Embryonic facial prominence (tissue), 1 donor: ENCODE results near the gene PEF1.

Source experiments
- DNase-seq: peaks from one replicate; pipeline ENCODE4 v3.0.0-alpha.2; 2016; ENCODE audit errors: extremely low spot score

Gene PEF1

DNA sequence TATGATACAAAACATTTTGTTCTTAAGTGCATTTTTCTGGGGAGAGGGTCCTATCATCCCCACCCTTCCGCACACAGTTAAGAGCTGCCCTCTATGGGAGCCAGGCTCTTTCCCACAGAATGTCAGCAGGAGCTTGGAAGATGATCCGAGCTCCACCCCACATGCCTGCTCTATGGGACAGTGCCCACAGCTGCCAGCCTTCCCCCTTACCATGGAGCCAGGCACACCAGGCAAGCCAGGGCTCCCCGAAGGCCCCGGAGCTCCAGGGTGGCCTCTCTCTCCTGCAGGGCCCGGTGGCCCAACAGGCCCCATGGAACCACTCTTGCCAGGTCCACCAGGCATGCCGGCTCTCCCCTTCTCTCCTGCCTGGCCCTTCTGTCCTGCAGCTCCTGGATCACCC is 10.4 kb upstream of the PEF1 start:
- DNase-seq: no peak

DNA sequence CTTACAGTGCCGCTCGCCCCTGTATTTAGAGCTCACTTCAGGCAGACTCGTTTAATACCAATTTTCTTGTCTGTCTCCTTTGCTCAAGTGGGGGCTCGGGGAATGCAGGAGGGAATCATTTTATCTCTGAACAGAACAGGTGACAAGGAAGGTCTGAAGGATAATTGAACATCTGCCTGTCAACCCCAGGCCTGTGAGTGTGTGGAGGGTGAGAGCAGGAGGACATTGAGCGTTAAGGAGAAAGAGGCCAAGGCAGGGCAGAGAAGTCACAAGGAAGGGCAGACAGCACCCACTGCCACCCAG is 9.7 kb upstream of the PEF1 start:
- DNase-seq: no peak

DNA sequence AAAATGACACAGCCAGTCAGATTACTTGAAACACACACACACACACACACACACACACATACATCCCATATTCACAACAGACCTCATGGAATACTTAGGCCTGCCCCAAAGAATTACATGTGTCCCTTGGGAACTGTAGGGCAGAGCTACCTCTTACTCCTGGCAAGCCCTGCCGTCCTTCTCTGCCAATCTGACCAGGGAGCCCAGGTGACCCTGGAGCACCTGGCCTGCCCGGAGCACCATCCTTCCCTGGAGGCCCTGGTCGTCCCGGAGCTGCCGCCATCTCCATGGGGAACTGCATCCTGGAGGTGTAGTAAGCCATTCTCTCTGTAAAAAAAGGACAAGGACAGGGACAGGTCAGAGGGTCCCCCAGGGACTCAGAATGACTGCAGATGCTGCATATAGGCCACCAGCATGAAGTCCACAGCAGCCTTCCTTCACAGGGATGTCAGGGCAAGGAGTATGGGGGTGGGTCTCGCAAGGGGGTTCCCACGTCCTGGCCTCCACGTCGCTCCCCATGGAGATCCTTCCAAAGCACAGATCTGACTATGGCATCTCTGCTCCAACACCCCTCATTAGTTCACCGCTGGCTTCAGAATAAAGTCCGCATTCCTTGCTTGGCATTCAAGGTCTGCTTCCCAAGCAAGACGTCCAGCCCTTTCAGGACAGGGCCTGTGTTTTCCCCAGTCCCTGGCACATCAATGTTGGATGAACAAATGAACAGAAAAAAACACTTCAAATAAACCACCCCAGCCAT is 9.2 kb upstream of the PEF1 start:
- DNase-seq: no peak

DNA sequence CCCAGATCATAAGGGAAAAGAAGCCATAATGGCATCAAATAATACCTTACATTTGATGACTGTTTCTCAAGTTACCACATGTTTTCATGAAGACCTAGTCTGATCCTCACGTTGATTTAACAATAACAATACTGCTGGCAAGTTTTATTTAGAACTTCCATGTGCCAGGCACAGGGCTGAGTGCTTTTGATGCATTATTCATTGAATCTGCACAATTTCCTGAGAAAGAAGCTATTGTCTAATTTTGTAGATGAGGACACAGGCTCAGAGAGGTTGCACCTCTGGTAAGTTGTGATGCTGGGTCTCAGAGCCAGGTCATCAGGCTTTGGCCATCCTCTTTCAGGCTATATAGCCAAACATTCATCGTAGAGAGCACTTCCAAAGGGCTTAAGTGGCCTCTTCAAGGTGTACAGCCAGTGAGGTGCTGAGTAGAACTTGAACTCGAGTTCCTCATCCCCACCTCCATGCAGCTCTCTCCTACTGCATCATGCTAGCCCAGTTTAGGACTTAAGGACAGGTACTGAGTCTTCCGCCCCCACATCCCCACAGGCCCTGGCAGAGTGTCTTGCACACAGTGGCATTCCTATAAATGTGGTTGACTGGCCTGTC is 8.3 kb upstream of the PEF1 start:
- DNase-seq: no peak

DNA sequence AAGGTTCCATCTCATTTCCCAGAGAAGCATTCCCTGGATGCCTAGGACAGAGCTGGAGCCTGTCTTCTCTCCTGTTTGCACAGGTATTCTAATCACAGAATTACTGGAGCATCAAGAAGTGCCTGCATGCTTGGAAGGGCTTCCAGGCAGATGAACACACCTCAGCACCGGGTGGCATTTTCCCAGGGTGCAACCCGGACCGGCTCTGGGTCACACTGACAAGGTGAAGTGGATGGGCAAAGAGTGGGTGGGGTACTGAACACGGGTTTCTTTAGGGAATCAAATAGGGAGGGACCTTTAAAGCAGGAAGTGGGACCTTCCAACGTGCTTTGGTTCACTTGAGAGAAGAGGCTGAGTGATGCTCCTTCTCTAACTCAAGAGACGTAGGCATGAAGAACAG is 7.1 kb upstream of the PEF1 start:
- no peak for DNase-seq

DNA sequence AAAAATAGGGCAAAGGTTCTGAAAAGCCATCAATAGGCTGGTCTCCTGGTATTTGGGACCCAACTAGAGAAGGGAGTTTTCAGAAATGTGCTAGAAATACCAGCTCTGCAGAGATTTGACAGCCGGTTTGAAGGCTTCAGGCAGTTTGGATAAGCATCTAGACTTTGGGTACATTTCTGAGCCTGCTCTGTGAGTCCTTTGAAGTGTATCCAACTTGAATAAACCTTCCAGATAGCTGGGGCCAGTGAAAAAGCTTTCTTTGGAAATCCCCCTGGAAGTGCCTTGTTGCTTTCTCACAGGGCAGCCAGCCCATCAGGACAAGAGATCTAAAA is 6.4 kb upstream of the PEF1 start:
- no peak for DNase-seq

DNA sequence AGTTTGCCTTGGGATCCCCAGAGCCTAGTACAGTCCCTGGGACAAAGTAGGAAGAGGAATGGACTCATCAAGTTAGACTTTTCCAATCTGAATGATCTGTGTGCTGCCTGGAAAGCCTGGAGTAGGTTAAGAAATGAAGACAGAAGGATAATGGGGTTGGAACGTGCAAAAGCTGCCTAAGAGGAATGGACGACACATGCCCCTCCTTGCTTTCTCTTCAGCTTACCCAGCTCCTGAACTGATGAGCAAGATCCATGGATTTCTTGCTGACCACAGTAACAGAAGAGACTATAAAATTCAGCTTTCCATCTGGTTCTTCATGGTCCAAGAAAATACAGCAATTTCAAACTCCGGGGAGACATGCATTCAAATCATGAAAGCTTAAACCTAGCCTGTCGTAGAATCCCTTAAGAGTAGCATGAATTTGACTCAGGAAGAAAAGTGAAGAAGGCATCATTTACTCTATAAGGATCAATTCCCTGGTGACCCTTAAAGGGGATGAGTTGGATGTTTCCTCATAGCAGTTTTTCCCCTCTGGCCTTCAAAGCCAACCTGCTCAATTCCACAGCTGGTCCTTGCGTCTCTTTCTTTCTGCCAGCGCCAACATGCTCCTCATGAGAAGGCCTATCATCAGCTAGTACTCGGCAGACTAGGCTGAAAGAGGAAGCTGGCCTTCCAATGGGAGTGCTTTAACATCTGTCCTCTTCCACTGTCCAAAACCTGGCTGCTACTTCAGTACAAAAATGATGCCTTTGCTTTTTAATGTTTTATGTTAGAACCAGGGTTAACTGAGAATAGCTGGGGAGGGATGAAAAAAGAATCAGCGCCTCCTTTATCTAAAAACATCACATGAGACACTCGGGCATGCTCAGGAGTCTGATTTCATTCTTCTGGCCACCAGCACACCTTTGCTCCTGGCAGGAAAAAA is 5.7 kb upstream of the PEF1 start:
- no peak for DNase-seq

DNA sequence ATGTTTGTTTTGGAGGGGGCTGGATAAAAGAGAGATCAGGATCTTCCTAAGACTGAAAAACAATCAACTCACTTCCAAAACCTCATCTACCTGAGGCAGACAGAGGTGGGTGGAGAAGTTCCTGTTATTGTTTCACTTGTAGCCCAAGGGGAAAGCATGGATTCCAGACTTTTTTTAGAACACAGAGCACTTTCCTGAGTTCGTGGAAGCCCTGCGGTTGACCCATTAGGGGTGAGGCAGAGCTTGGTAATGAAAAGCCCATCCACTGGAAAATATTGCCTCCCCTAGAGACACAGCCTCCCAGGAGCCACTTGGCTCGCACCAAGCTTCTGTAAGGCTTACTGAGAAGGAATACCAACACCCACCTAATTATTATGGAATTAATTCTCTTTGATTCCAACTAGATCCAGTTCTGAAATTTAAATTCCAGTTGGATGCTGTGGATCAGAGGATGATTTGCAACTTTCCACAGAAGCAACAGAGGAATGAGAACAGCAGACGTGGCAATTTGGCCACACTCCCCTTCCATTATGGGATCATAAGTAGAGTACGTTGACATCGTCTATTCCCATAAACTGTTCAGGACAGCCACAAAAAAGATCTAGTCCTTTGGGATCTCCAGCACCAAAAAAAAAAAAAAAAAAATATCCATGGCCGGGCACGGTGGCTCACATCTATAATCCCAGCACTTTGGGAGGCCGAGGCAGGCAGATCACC is 4.1 kb upstream of the PEF1 start:
- DNase-seq: no peak

DNA sequence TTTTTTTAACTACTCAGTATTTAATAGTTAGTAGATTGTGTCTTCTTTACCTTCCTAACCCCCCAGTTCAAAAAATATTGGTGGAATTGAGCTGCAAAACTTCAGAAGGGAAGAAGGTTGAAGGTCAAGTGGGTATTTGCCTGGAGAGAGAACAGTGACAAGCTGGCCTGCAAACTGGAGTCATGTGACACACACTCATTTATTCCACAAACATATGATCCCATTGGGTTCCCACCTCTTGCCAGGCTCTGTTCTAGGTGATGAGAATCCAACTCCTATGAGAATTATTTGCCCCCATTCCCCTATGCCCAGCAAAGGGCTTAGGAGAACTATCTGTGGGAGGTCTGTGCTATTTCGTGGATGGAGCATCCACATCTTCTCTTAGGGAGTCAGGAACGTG is 3.5 kb upstream of the PEF1 start:
- DNase-seq: no peak

DNA sequence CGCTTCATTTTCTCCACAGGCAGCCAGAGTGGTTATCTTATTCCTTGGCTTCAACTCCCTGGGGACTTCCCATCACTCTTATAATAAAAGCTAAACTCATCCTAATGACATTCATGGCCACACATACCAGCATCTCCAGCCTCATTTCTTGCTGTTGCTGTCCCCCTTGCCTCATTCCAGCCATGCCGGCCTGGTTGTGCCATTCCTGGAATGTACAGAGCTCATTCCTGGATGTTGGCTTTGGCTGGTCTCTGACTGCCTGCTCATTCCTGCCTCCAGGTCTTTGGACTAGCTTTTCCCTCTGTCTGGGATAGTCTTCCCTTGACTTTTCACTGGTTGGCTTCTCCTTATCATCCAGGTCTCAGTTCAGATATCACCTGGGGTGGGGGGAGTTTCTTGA is 2.4 kb upstream of the PEF1 start:
- no peak for DNase-seq

DNA sequence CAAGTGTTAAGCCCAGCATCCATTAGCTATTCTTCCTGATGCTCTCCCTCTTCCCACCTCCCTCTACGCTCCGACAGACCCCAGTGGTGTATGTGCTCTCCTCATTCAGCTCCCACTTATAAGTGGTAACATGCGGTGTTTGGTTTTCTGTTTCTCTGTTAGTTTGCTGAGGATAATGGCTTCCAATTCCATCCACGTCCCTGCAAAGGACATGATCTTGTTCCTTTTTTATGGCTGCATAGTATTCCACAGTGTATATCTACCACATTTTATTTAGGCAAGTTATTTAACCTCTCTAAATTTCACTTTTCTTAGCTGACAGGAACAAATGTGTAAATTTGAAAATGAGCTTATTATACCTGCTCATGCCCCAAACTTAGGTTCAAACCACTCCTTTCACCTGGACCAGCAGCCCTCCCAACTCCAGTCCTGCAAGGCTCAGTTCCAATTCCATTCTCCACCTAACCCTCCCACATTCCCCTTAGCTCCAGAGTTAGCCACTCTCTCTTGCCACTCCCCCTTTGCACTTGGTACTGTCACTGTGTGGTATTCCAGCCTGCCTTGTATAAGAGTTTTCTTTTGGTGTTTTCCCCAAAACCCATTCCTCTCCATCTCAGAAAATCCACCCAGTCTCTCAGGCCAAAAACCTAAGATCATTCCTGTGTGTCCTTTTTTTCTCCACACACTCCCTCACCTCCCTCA is 1.7 kb upstream of the PEF1 start:
- no peak for DNase-seq

DNA sequence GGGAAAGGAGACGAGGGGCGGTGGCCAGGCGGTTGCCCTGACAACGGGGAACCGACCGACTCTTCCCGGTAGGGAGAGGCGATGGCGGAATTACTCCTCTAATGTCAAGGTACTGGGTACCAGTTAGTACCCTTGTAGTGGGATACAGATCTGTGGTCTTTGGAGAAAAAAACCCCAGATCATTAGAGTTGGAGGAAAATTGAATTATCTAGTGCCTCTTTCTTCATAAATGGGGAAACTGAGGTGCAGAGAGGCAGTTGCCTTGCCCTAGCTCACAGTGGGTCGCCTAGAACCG is 545 bp upstream of the PEF1 start:
- DNase-seq: no peak

DNA sequence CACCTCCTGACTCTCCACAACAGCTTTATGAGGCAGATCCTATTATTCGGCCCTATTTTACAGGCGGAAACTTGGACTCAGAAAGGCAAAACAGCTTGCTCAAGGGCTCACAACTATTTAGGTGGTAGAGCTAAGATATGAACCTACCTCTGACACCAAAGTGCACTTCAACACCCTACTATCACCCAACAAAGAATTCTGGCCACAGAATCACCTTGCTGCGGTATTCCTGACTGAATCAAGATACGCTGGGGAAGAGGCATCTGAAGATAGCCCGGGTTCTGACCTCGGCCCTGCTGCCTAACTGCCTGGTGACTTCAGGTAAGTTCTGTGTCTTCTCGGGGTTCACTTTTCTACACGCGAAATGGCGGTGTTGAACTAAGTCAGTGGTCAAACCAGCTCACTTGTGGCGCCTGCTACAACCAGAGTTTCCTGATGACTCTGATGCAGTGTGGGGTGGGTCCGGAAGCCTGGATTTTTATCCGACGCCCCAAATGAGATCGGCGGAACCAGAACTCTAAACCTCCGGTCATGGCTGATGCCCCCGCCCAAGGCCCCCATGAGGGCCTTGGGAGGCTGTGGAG is 608 bp downstream of the PEF1 start:
- DNase-seq: no peak

DNA sequence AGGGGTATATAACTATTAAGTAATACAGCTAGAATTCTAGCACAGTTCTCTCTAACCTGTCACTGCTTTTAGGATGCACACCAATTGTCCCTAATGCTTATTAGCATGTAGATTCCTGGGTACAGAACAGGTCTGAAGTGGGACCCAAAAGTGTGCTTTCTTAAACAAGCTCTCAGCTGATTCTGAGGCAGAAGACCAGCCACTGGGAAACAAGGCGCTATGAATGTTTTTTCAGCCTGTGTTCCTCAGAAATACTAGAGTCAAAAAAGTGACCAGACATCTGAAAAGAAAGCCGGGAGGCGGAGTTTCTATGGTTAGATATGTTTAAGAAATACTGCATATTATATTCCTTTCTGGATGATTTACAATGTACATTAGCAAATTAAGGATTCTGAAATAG is 1.8 kb downstream of the PEF1 start:
- no peak for DNase-seq

DNA sequence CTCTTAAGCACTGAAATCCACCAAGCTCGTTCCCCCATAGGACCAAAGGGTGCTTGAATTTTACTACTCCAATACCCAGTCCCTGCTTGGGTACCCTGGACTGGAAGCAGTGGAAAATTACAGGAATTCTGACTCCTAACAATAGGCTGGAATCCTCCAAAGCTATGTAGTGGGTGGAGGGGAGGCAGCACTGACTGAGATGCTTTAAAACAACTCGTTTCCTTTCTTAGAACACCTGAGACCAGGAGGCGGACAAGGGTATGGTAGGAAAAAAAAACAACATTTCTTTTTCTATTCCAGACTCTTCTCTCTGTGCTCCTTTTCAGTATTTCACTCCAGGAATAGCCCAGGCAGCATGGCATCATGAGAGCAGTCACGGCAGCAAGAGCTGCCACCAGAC is 2.3 kb downstream of the PEF1 start:
- no peak for DNase-seq

DNA sequence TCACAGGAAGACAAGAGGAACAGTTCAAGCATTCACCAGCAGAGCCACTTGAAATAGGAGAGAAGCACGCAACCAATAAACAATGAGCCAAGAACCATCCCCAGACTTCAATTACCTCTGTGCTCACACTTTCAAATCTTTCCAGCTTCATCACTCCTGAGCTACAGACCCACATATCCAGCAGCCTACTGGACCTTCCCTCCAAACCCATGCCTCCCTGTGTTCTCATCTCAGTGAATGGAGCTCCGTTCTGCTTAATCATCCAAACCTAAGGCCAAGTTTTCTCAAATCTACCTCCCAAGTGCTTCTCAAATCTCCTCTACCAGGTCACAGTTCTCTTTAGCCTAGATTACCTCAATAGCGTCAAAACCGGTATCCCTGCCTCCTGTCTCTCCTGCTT is 3.7 kb downstream of the PEF1 start:
- DNase-seq: no peak

DNA sequence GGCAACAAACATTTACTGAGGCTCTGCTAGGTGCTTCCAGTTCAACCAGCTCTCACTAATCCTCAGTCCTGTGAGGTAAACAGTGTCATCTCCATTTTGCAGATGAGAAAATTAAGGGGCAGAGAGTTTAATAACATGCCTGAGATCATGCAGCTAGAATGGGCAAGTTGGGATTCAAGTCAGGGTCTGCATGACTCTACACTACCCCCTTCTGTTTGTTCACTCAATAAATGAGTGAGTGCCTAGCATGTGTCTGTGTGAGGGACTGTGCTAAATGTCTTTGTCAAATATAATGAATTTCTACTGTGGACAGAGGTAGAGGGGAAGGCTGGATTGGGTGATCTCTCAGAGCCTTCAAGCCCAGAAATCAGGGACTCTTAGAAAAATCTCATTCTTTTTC is 4.5 kb downstream of the PEF1 start:
- DNase-seq: no peak

DNA sequence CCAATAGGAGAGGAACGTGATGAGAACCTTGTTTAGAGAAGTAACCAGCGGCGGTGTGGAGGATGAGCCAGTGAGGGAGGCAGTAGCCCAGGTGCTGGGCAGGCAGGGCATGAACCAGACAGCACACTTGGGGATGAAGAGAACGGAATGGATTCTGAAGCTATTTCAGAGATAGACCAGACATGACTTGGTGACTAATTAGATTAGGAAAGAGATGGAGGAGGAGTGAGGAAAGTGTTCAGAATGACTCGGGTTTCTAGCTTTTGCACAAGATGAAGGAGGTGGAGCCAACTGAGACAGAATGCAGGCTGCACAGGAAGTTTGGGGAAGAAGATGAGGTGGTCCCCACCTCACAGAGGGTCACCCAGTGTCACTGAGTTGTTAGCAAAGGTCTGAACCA is 5.1 kb downstream of the PEF1 start:
- no peak for DNase-seq

DNA sequence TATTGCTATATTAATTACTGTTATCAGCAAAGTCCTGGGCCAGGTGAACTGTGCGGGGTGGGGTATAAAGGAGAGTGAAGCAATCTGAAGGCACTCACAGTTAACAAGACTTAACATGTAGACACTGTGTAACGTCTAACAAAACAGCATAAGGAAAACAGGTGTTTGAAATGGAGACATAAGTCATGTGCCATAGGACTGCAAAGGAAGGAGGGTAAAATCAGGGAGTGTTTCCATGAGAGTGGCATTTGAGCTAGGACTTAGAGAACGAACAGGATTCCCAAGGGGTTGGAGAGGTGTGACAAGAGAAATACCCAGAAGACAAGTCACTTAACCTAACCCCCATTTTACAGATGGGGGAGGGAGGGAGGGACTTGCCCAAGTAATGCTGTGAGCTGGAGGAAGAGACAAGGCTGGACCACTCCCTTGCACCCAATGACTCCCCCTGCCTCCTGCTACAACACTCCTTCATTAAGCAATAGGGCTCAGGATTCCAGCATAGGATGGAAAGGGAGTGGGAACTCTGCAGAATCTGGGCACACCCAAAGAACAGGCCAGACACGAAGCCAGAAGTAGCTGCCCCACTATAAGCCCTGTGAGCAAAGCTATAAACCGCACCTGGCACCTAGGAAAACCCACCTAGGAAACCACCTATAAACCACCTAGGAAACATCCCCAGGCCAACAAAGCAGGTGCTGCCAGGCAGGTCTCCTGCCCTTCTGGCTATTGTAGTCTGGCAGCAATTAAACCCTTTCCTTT is 6.6 kb downstream of the PEF1 start:
- DNase-seq: no peak

DNA sequence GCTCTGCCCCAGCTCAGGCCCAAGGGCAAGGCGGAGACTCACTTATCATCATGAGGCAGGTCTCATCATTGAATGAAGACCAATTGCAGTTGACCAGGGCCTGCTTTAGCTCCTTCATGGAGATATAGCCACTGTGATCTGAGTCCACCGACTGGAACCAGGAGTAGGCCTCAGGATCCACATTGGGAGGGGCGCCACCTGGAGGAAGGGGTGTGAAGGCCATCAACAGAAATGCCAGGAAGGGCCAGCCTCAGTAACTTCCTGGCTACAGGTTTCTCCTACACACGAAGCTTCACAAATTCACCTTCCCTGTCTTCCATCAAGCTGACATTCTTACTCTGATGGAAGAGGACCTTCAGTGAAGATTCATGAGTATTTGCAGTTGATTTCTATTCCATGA is 11.6 kb downstream of the PEF1 start:
- no peak for DNase-seq

DNA sequence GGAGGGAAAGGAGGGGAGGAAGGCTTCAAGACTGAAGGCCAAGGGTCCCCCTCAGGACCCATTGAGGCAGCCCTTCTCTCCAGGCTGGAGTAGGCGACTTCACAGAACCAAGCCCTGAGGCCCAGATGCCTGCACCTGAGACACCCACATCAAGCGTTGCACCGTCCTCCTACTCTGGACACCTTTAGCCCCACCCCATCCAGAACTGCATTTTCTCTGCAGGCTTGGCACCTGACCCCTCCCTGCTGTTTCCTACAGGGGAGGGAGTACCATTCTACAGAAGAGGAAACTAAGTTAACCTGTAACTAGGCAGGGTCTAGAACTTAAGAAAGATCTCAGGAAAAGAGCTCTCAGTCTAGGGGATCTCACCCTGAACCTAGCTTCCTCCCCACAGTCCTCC is 12.0 kb downstream of the PEF1 start:
- DNase-seq: no peak
